Liver (tissue), 3 donors: ENCODE results near the gene PCDHA1.

ENCODE experiments used
- TF ChIP-seq, protein P1 (sequence below): IDR thresholded peaks from 2 replicates; pipeline ENCODE4 v1.6.1; 2016; ENCODE audit warnings: antibody characterized with exemption, mild to moderate bottlenecking
- TF ChIP-seq, protein P2 (sequence below): IDR thresholded peaks from 2 replicates; pipeline ENCODE4 v1.6.1; 2016; ENCODE audit warnings: antibody characterized with exemption
- TF ChIP-seq, protein P3 (sequence below): fragments of 150-350 bp; IDR thresholded peaks from 2 replicates; pipeline ENCODE4 v1.5.1; 2017; ENCODE audit warnings: improper control_type of control experiment, low read depth, low read length; ENCODE audit not compliant: missing input control
- donor health status: healthy.
- donor health status: healthy.

DNA sequence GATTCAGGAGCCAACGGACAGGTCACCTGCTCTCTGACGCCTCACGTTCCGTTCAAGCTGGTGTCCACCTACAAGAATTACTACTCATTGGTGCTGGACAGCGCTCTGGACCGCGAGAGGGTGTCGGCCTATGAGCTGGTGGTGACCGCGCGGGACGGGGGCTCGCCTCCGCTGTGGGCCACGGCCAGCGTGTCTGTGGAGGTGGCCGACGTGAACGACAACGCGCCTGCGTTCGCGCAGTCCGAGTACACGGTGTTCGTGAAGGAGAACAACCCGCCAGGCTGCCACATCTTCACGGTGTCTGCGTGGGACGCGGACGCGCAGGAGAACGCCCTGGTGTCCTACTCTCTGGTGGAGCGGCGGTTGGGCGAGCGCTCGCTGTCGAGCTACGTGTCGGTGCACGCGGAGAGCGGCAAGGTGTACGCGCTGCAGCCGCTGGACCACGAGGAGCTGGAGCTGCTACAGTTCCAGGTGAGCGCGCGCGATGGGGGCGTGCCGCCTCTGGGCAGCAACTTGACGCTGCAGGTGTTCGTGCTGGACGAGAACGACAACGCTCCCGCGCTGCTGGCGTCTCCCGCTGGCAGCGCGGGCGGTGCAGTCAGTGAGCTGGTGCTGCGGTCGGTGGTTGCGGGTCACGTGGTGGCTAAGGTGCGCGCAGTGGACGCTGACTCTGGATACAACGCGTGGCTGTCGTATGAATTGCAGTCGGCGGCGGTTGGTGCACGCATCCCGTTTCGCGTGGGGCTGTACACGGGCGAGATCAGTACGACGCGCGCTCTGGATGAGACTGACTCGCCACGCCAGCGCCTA, 71.4 kb downstream of the PCDHA1 start:
- TF ChIP-seq, protein P1, sequence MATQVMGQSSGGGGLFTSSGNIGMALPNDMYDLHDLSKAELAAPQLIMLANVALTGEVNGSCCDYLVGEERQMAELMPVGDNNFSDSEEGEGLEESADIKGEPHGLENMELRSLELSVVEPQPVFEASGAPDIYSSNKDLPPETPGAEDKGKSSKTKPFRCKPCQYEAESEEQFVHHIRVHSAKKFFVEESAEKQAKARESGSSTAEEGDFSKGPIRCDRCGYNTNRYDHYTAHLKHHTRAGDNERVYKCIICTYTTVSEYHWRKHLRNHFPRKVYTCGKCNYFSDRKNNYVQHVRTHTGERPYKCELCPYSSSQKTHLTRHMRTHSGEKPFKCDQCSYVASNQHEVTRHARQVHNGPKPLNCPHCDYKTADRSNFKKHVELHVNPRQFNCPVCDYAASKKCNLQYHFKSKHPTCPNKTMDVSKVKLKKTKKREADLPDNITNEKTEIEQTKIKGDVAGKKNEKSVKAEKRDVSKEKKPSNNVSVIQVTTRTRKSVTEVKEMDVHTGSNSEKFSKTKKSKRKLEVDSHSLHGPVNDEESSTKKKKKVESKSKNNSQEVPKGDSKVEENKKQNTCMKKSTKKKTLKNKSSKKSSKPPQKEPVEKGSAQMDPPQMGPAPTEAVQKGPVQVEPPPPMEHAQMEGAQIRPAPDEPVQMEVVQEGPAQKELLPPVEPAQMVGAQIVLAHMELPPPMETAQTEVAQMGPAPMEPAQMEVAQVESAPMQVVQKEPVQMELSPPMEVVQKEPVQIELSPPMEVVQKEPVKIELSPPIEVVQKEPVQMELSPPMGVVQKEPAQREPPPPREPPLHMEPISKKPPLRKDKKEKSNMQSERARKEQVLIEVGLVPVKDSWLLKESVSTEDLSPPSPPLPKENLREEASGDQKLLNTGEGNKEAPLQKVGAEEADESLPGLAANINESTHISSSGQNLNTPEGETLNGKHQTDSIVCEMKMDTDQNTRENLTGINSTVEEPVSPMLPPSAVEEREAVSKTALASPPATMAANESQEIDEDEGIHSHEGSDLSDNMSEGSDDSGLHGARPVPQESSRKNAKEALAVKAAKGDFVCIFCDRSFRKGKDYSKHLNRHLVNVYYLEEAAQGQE = no peak
- TF ChIP-seq, protein P2, sequence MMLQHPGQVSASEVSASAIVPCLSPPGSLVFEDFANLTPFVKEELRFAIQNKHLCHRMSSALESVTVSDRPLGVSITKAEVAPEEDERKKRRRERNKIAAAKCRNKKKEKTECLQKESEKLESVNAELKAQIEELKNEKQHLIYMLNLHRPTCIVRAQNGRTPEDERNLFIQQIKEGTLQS = no peak
- TF ChIP-seq, protein P3, sequence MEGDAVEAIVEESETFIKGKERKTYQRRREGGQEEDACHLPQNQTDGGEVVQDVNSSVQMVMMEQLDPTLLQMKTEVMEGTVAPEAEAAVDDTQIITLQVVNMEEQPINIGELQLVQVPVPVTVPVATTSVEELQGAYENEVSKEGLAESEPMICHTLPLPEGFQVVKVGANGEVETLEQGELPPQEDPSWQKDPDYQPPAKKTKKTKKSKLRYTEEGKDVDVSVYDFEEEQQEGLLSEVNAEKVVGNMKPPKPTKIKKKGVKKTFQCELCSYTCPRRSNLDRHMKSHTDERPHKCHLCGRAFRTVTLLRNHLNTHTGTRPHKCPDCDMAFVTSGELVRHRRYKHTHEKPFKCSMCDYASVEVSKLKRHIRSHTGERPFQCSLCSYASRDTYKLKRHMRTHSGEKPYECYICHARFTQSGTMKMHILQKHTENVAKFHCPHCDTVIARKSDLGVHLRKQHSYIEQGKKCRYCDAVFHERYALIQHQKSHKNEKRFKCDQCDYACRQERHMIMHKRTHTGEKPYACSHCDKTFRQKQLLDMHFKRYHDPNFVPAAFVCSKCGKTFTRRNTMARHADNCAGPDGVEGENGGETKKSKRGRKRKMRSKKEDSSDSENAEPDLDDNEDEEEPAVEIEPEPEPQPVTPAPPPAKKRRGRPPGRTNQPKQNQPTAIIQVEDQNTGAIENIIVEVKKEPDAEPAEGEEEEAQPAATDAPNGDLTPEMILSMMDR = no peak
